A673 (cell line): ENCODE data around the gene ECD.

Experiments
- EZH2 ChIP-seq: fragments of 200-600 bp; sonication (generic); IDR thresholded peaks from 2 replicates; pipeline ENCODE4 v1.6.1; 2017; ENCODE audit warnings: borderline replicate concordance, low read depth, mild to moderate bottlenecking, mixed read lengths, antibody characterized with exemption, low read length; ENCODE audit not compliant: poor library complexity, severe bottlenecking
- TF ChIP-seq, protein P1 (sequence below): fragments of 300-800, 200-600 bp; sonication (generic); conservative IDR thresholded peaks from 2 replicates; pipeline ENCODE4 v1.5.1; 2017; ENCODE audit warnings: low read depth, mild to moderate bottlenecking, antibody characterized with exemption, low read length, moderate library complexity, mixed read lengths

- TF ChIP-seq, protein P1, sequence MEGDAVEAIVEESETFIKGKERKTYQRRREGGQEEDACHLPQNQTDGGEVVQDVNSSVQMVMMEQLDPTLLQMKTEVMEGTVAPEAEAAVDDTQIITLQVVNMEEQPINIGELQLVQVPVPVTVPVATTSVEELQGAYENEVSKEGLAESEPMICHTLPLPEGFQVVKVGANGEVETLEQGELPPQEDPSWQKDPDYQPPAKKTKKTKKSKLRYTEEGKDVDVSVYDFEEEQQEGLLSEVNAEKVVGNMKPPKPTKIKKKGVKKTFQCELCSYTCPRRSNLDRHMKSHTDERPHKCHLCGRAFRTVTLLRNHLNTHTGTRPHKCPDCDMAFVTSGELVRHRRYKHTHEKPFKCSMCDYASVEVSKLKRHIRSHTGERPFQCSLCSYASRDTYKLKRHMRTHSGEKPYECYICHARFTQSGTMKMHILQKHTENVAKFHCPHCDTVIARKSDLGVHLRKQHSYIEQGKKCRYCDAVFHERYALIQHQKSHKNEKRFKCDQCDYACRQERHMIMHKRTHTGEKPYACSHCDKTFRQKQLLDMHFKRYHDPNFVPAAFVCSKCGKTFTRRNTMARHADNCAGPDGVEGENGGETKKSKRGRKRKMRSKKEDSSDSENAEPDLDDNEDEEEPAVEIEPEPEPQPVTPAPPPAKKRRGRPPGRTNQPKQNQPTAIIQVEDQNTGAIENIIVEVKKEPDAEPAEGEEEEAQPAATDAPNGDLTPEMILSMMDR = no peak
- TF ChIP-seq EZH2 = no peak
Observed at GRCh38 chr10:73134727-73135126, 33.1 kb downstream of the ECD start.
